IMR-90 (cell line): ENCODE measurements around the gene KRT36. TPM values are rescaled to one million over a fixed set of nuclear protein-coding genes. Genes with fewer than 3 reads are reported as not detected.

Experiments used
- ATAC-seq: fragments of 200-7000 bp; cut with Tn5 transposase; 2 replicates; pipeline ENCODE4 v1.9.1; 2020; ENCODE audit warnings: low read depth, mild to moderate bottlenecking, moderate library complexity
- BruUV-seq: library from RNA; stranded (reverse); fragments of 400-500 nt; replicated peaks from 2 replicates; lab custom pipeline; 2021; lab: Mats Ljungman, UMichigan
- CTCF ChIA-PET: fragments of 300-600 bp; formaldehyde crosslinking; extraction: SDS; loops from one replicate; lab custom pipeline; 2021; ENCODE audit warnings: antibody characterized with exemption; lab: Yijun Ruan, JAX
- POLR2A ChIA-PET: fragments of 300-600 bp; sonication (Branson Sonifier 250); formaldehyde crosslinking; loops from one replicate; lab custom pipeline; 2022; ENCODE audit warnings: antibody characterized with exemption; ENCODE audit not compliant: unreplicated experiment; lab: Charles Lee
- DNase-seq: peaks from one replicate; pipeline ENCODE4 v3.0.0; 2013
- H2AFZ ChIP-seq: replicated peaks from 2 replicates; pipeline ENCODE3; 2013; ENCODE audit warnings: low read length, mild to moderate bottlenecking; ENCODE audit not compliant: poor library complexity
- H2AK5ac ChIP-seq: 2 replicates; pipeline ENCODE4 v1.6.1; 2013; ENCODE audit warnings: low read depth, low read length, inconsistent platforms
- H2AK9ac ChIP-seq: replicated peaks from 2 replicates; pipeline ENCODE3; 2013; ENCODE audit warnings: mild to moderate bottlenecking, low read depth, low read length, moderate library complexity; ENCODE audit not compliant: poor library complexity
- H2BK120ac ChIP-seq: 2 replicates; pipeline ENCODE4 v1.6.1; 2013; ENCODE audit warnings: low read depth, low read length, inconsistent platforms
- H2BK15ac ChIP-seq: 3 replicates; pipeline ENCODE4 v1.6.1; 2013; ENCODE audit warnings: low read depth, low read length, inconsistent platforms
- H2BK20ac ChIP-seq: 2 replicates; pipeline ENCODE4 v1.6.1; 2013; ENCODE audit warnings: low read depth, mild to moderate bottlenecking, inconsistent platforms, low read length, moderate library complexity
- H2BK5ac ChIP-seq: 2 replicates; pipeline ENCODE4 v1.6.1; 2013; ENCODE audit warnings: mild to moderate bottlenecking, low read depth, low read length, inconsistent platforms; ENCODE audit not compliant: poor library complexity, severe bottlenecking
- H3K14ac ChIP-seq: replicated peaks from 2 replicates; pipeline ENCODE4 v1.6.1; 2013; ENCODE audit warnings: low read depth, low read length, inconsistent platforms
- H3K18ac ChIP-seq: 2 replicates; pipeline ENCODE4 v1.6.1; 2013; ENCODE audit warnings: low read depth, low read length, control low read depth
- H3K23ac ChIP-seq: 2 replicates; pipeline ENCODE4 v1.6.1; 2013; ENCODE audit warnings: low read depth, low read length, inconsistent platforms
- H3K27ac ChIP-seq: 2 replicates; pipeline ENCODE4 v1.5.1; 2013; ENCODE audit warnings: mild to moderate bottlenecking, control low read depth, low read length; ENCODE audit not compliant: insufficient read depth
- H3K27me3 ChIP-seq: 2 replicates; pipeline ENCODE4 v1.6.1; 2013; ENCODE audit warnings: low read length; ENCODE audit not compliant: control insufficient read depth, insufficient read depth
- H3K36me3 ChIP-seq: 2 replicates; pipeline ENCODE4 v1.6.1; 2013; ENCODE audit warnings: low read length, mixed read lengths; ENCODE audit not compliant: control insufficient read depth, insufficient read depth
- H3K4ac ChIP-seq: 2 replicates; pipeline ENCODE4 v1.6.1; 2013; ENCODE audit warnings: low read depth, low read length, inconsistent platforms
- H3K4me1 ChIP-seq: 2 replicates; pipeline ENCODE4 v1.6.1; 2013; ENCODE audit warnings: low read length, mixed read lengths; ENCODE audit not compliant: control insufficient read depth, insufficient read depth
- H3K4me2 ChIP-seq: 2 replicates; pipeline ENCODE4 v1.6.1; 2013; ENCODE audit warnings: low read depth, mild to moderate bottlenecking, control low read depth, low read length, moderate library complexity
- H3K4me3 ChIP-seq: 2 replicates; pipeline ENCODE4 v1.5.1; 2013; ENCODE audit warnings: low read depth, mild to moderate bottlenecking, control low read depth, low read length, moderate library complexity; ENCODE audit not compliant: insufficient read depth
- H3K56ac ChIP-seq: 2 replicates; pipeline ENCODE4 v1.6.1; 2013; ENCODE audit warnings: low read length, inconsistent platforms; ENCODE audit not compliant: insufficient read depth; ENCODE audit errors: extremely low read depth
- H3K79me1 ChIP-seq, 2 experiments: 2 replicates each; pipeline ENCODE4 v1.6.1; 2013; ENCODE audit warnings: low read length in 2 of 2, inconsistent platforms in 1 of 2, low read depth in 1 of 2
- H3K9ac ChIP-seq: 2 replicates; pipeline ENCODE4 v1.6.1; 2013; ENCODE audit warnings: low read depth, low read length, control low read depth
- H3K9me1 ChIP-seq: 2 replicates; pipeline ENCODE4 v1.6.1; 2013; ENCODE audit warnings: low read length, inconsistent platforms; ENCODE audit not compliant: insufficient read depth
- H3K9me3 ChIP-seq: 2 replicates; pipeline ENCODE4 v1.6.1; 2013; ENCODE audit warnings: low read length; ENCODE audit not compliant: control insufficient read depth, insufficient read depth
- H4K20me1 ChIP-seq: 2 replicates; pipeline ENCODE4 v1.6.1; 2013; ENCODE audit warnings: low read length, inconsistent platforms; ENCODE audit not compliant: insufficient read depth
- H4K5ac ChIP-seq: 2 replicates; pipeline ENCODE4 v1.6.1; 2013; ENCODE audit warnings: mild to moderate bottlenecking, low read depth, low read length, control low read depth
- H4K8ac ChIP-seq, 2 experiments: 2 replicates each; pipeline ENCODE4 v1.6.1; 2013; ENCODE audit warnings: low read depth in 2 of 2, low read length in 2 of 2, control low read depth in 1 of 2, inconsistent platforms in 1 of 2
- H4K91ac ChIP-seq: 2 replicates; pipeline ENCODE4 v1.6.1; 2013; ENCODE audit warnings: low read depth, low read length, inconsistent platforms; ENCODE audit not compliant: insufficient read depth
- ELK1 ChIP-seq: fragments of 150-350 bp; IDR thresholded peaks from 2 replicates; pipeline ENCODE4 v1.6.1; 2016; ENCODE audit warnings: low read depth, mild to moderate bottlenecking, low read length, moderate library complexity, borderline replicate concordance
- FOS ChIP-seq: fragments of 150-350 bp; IDR thresholded peaks from 2 replicates; pipeline ENCODE4 v1.6.1; 2016; ENCODE audit warnings: low read depth, low read length
- RAD21 ChIP-seq: IDR thresholded peaks from 2 replicates; pipeline ENCODE4 v1.6.1; 2012; ENCODE audit warnings: low read length, improper control_type of control experiment
- RCOR1 ChIP-seq: IDR thresholded peaks from 2 replicates; pipeline ENCODE4 v1.6.1; 2012; ENCODE audit warnings: mild to moderate bottlenecking, low read length, improper control_type of control experiment; ENCODE audit not compliant: insufficient replicate concordance
- WGBS, 2 experiments: methylation state at CpG; one replicate each; pipeline versions ENCODE4 v1.1.5 to v1.1.7; 2013; ENCODE audit warnings: missing lambda C conversion rate in 2 of 2; ENCODE audit not compliant: insufficient read length in 1 of 2; ENCODE audit errors: extremely low coverage in 2 of 2; 5-methylcytosine and 5-hydroxymethylcytosine counted together
- dilution Hi-C: fragments of 300-500 bp; cut with HindIII; formaldehyde crosslinking; loops from one replicate; pipeline ENCODE4 v1.14.3; 2018; ENCODE audit warnings: low sequenced_read_pairs; ENCODE audit not compliant: unreplicated experiment
- in situ Hi-C: fragments of 300-500 bp; cut with MboI; formaldehyde crosslinking; loops from 3 replicates; pipeline ENCODE4 v1.14.3; 2019; ENCODE audit warnings: low sequenced_read_pairs, inconsistent platforms, mixed read lengths
- intact Hi-C: fragments of 100-400 bp; cut with micrococcal nuclease; formaldehyde crosslinking; loops from 2 replicates; pipeline ENCODE4 v1.10.0; 2022
- polyA plus RNA-seq, 3 experiments: library from polyadenylated mRNA; depleted of rRNA; stranded (reverse); fragments of >200 nt; gene quantifications; 2 replicates each; pipeline ENCODE4 v1.2.3, GENCODE V29; 2012; ENCODE audit warnings: low replicate concordance in 1 of 3
- total RNA-seq: library from RNA; depleted of rRNA; stranded (reverse); fragments of >200 nt; gene quantifications from 2 replicates; pipeline ENCODE4 v1.2.3, GENCODE V29; 2012

KRT36 gene
- total and polyA plus RNA-seq, 2 of the 4 experiments (the other 2 are of a cell fraction): not detected

DNA sequence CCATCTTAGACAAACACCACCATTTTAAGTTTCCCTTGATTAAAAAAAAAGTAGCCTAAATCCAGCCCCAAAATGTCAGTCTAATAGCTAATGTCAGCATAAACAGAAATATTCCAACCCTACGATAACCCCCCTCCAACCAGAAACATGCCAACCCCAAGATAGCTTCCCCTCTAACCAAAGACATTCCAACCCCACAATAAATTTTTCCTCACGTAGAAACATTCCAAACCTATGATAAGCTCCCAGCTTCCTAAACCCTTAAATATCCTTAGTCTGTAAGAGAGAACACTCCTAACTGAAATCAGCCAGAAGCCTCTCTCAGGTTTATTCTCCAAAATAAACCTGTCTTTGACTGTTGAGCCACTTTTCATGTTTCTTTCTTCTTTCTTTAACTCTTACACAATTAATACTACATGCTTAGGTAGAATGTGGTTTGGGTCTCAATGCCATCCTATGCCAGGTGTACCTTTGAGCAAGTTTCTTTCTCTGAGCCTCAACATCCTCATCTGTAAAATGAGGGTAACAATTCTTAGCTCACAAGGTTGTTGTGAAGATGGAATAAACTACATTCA, 38.5 kb downstream of the KRT36 start (continued):
- TF ChIP-seq ELK1: no peak

DNA sequence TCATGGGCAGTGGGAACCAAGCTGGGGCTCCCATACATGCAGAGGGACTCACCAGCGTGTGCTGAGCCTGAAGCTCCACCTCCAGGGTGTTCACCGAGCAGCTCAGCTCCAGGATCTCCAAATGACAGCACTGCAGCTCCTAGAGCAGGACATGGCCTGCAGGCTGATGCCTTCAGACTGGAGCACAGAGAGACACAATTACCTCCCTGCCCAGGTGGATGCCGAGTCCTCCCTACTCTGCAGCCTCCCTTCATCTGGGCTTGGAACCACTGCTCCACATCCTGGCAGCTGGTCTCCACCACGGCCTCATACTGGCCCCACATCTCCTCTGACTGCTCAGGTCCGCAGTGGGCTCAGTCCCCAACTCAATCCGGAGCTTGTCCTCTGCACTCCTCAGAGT, 40.7 kb downstream of the KRT36 start:
- Histone ChIP-seq H2BK5ac (no peak overlapping the region), H3K9ac (no peak overlapping the region), H3K18ac (no peak overlapping the region), H4K91ac (peak overlapping the region; percentile 9; the same call in 1 of the 2 replicates), H3K23ac (no peak overlapping the region), H2AK5ac (0 out of 2 replicates have a peak overlapping the region, but pooled peaks have one; percentile 3), H3K79me1 (no peaks in the 10 kb centered on the region), H3K56ac (no peak overlapping the region), H3K4me2 (no peak overlapping the region), H2BK120ac (no peak overlapping the region), H2BK15ac (peak overlapping the region; percentile 33; the same call in 1 of the 3 replicates), H3K27me3 (no peaks in the 10 kb centered on the region; the same call in 1 of the 2 replicates), H2AFZ (no peak overlapping the region), H3K27ac (no peak overlapping the region), H3K4me1 (peaks cover 8% of the 10 kb centered on the region), H2AK9ac (no peak overlapping the region), H3K14ac (no peak overlapping the region), H4K8ac (no peak overlapping the region), H2BK20ac (no peak overlapping the region), H4K5ac (no peak overlapping the region), H3K4me3 (no peak overlapping the region), H4K20me1 (no peaks in the 10 kb centered on the region), H3K4ac (no peak overlapping the region), H3K9me1 (peaks cover 5% of the 10 kb centered on the region), H3K36me3 (no peaks in the 10 kb centered on the region), H3K9me3 (peaks cover 14% of the 10 kb centered on the region)
- ATAC-seq (no peak), DNase-seq (no peak)
- POLR2A ChIA-PET: no interaction called here
- CTCF ChIA-PET: no interaction called here
- 84% methylated on average over 4 of the region's 6 CpGs; no CpG with 5 or more reads in 1 of the 2 experiments for WGBS, 2 experiments
- BruUV-seq: no TSS peak
- TF ChIP-seq FOS (no peak), RAD21 (no peak), RCOR1 (no peak)
- dilution Hi-C loops: no loop called here
- intact Hi-C loops: no loop called here
- in situ Hi-C loops: no loop called here
